Measurements from ENCODE around the gene RHOU. TPM values are rescaled to one million over a fixed set of nuclear protein-coding genes. Genes with fewer than 3 reads are reported as not detected.

RHOU gene
- total RNA-seq, 1 donor from 2014 or later = 6.1 TPM

- Histone ChIP-seq H3K27me3 (ENCODE audit: insufficient read depth, low read length) (no peaks in the 10 kb centered on the region), H3K4me2 (ENCODE audit: low read length) (no peak overlapping the region), H3K27ac (ENCODE audit: low read depth, low read length) (no peak overlapping the region), H2AFZ (ENCODE audit: low read depth, low read length) (no peak overlapping the region), H3K4me1 (ENCODE audit: insufficient read depth, low read length) (no peaks in the 10 kb centered on the region), H4K20me1 (ENCODE audit: insufficient read depth, low read length) (no peaks in the 10 kb centered on the region), H3K9ac (ENCODE audit: low read length) (no peak overlapping the region), H3K36me3 (ENCODE audit: insufficient read depth, low read length) (no peaks in the 10 kb centered on the region), H3K9me3 (ENCODE audit: insufficient read depth, low read depth, low read length) (no peaks in the 10 kb centered on the region), H3K4me3 (ENCODE audit: insufficient read depth, low read depth, low read length) (no peak overlapping the region), H3K79me2 (ENCODE audit: insufficient read depth, low read length) (no peaks in the 10 kb centered on the region)
- FAIRE-seq (no peak), DNase-seq (ENCODE audit: low read depth) (no peak)
- TF ChIP-seq, protein P1, sequence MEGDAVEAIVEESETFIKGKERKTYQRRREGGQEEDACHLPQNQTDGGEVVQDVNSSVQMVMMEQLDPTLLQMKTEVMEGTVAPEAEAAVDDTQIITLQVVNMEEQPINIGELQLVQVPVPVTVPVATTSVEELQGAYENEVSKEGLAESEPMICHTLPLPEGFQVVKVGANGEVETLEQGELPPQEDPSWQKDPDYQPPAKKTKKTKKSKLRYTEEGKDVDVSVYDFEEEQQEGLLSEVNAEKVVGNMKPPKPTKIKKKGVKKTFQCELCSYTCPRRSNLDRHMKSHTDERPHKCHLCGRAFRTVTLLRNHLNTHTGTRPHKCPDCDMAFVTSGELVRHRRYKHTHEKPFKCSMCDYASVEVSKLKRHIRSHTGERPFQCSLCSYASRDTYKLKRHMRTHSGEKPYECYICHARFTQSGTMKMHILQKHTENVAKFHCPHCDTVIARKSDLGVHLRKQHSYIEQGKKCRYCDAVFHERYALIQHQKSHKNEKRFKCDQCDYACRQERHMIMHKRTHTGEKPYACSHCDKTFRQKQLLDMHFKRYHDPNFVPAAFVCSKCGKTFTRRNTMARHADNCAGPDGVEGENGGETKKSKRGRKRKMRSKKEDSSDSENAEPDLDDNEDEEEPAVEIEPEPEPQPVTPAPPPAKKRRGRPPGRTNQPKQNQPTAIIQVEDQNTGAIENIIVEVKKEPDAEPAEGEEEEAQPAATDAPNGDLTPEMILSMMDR (IDR thresholded peaks at IDR 0.05; ENCODE audit: insufficient read depth, low read depth, low read length) = no peak
- TF ChIP-seq EZH2 (IDR thresholded peaks at IDR 0.05; ENCODE audit: insufficient read depth, low read length) = no peak
- peaks cover 24% of the 10 kb centered on the region for H3K27me3 Mint-ChIP-seq (ENCODE audit: low read depth, unreplicated experiment)
- H3K4me3 Mint-ChIP-seq (ENCODE audit: unreplicated experiment) = no peak overlapping the region
- H3K4me1 Mint-ChIP-seq (ENCODE audit: low read depth, unreplicated experiment) = no peaks in the 10 kb centered on the region
- H3K36me3 Mint-ChIP-seq (ENCODE audit: low read depth, unreplicated experiment) = no peaks in the 10 kb centered on the region
- no peak overlapping the region for H3K27ac Mint-ChIP-seq (ENCODE audit: unreplicated experiment)
- H3K9me3 Mint-ChIP-seq (ENCODE audit: unreplicated experiment) = peaks cover 3% of the 10 kb centered on the region
Observed at GRCh38 chr1:228791791-228792190, 56.5 kb downstream of the RHOU start.

DNA sequence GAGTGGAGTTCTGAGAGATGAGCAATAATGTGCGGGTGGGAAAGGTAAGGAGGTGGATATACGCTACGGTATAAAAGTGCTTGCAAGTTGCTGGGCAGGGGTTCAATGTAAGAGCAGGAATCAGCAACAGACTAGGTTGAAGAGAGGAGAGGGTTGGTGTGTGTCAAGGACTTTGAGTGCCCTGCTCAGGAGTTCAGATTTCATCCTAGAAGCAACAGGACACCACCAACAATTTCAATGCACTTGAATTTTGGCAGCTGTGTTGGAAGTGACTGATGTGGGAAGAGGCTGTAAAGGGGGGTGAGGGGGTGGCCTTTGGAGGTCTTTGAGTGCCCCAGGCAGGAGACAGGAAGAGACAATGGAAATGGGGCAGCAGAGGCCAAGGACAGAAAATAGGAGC lies 57.3 kb downstream of the RHOU start:
- Mint-ChIP-seq H3K27me3 (ENCODE audit: low read depth, unreplicated experiment) (peaks cover 24% of the 10 kb centered on the region), H3K4me1 (ENCODE audit: low read depth, unreplicated experiment) (no peaks in the 10 kb centered on the region), H3K9me3 (ENCODE audit: unreplicated experiment) (peaks cover 3% of the 10 kb centered on the region), H3K27ac (ENCODE audit: unreplicated experiment) (no peak overlapping the region), H3K36me3 (ENCODE audit: low read depth, unreplicated experiment) (no peaks in the 10 kb centered on the region), H3K4me3 (ENCODE audit: unreplicated experiment) (no peak overlapping the region)
- Histone ChIP-seq H3K4me1 (ENCODE audit: insufficient read depth, low read length) (no peaks in the 10 kb centered on the region), H3K4me3 (ENCODE audit: insufficient read depth, low read depth, low read length) (no peak overlapping the region), H3K27me3 (ENCODE audit: insufficient read depth, low read length) (no peaks in the 10 kb centered on the region), H3K4me2 (ENCODE audit: low read length) (no peak overlapping the region), H3K9ac (ENCODE audit: low read length) (no peak overlapping the region), H3K27ac (ENCODE audit: low read depth, low read length) (no peak overlapping the region), H3K36me3 (ENCODE audit: insufficient read depth, low read length) (no peaks in the 10 kb centered on the region), H4K20me1 (ENCODE audit: insufficient read depth, low read length) (no peaks in the 10 kb centered on the region), H3K79me2 (ENCODE audit: insufficient read depth, low read length) (no peaks in the 10 kb centered on the region), H3K9me3 (ENCODE audit: insufficient read depth, low read depth, low read length) (no peaks in the 10 kb centered on the region), H2AFZ (ENCODE audit: low read depth, low read length) (no peak overlapping the region)
- TF ChIP-seq, protein P1 (IDR thresholded peaks at IDR 0.05; ENCODE audit: insufficient read depth, low read depth, low read length) = no peak
- TF ChIP-seq EZH2 (IDR thresholded peaks at IDR 0.05; ENCODE audit: insufficient read depth, low read length) = no peak
- no peak for FAIRE-seq
- no peak for DNase-seq (ENCODE audit: low read depth)

GRCh38 chr1:228793032-228793431 lies 57.8 kb downstream of the RHOU start:
- Histone ChIP-seq H3K4me1 (ENCODE audit: insufficient read depth, low read length) (no peaks in the 10 kb centered on the region), H3K27me3 (ENCODE audit: insufficient read depth, low read length) (no peaks in the 10 kb centered on the region), H3K36me3 (ENCODE audit: insufficient read depth, low read length) (no peaks in the 10 kb centered on the region), H3K79me2 (ENCODE audit: insufficient read depth, low read length) (no peaks in the 10 kb centered on the region), H3K27ac (ENCODE audit: low read depth, low read length) (no peak overlapping the region), H3K9ac (ENCODE audit: low read length) (no peak overlapping the region), H3K9me3 (ENCODE audit: insufficient read depth, low read depth, low read length) (no peaks in the 10 kb centered on the region), H2AFZ (ENCODE audit: low read depth, low read length) (no peak overlapping the region), H4K20me1 (ENCODE audit: insufficient read depth, low read length) (no peaks in the 10 kb centered on the region), H3K4me2 (ENCODE audit: low read length) (no peak overlapping the region), H3K4me3 (ENCODE audit: insufficient read depth, low read depth, low read length) (no peak overlapping the region)
- Mint-ChIP-seq H3K9me3 (ENCODE audit: unreplicated experiment) (peaks cover 2% of the 10 kb centered on the region), H3K4me3 (ENCODE audit: unreplicated experiment) (no peak overlapping the region), H3K4me1 (ENCODE audit: low read depth, unreplicated experiment) (peaks cover 2% of the 10 kb centered on the region), H3K27me3 (ENCODE audit: low read depth, unreplicated experiment) (peaks cover 22% of the 10 kb centered on the region), H3K36me3 (ENCODE audit: low read depth, unreplicated experiment) (no peaks in the 10 kb centered on the region), H3K27ac (ENCODE audit: unreplicated experiment) (no peak overlapping the region)
- TF ChIP-seq EZH2 (IDR thresholded peaks at IDR 0.05; ENCODE audit: insufficient read depth, low read length) = no peak
- TF ChIP-seq, protein P1 (IDR thresholded peaks at IDR 0.05; ENCODE audit: insufficient read depth, low read depth, low read length) = no peak
- no peak for DNase-seq (ENCODE audit: low read depth)
- no peak for FAIRE-seq

Data from astrocyte (in vitro differentiated cells and primary cell).